Left lung (tissue), 14 donors: Measurements from ENCODE around the gene ZNF157. TPM values are rescaled to one million over a fixed set of nuclear protein-coding genes. Genes with fewer than 3 reads are reported as not detected.
"Not testable (repeated sequence)": the region's sequence is repeated elsewhere in the genome, so short reads cannot be mapped to it uniquely, and the experiment has no call there.

Experiments used
- ATAC-seq: fragments of 200-7000 bp; cut with Tn5 transposase; one replicate; pipeline ENCODE4 v1.9.1; 2020; ENCODE audit warnings: moderate library complexity
- DNase-seq, 4 donors: peaks; one replicate each; pipeline ENCODE4 v3.0.0-alpha.2; 2013 to 2020
- H3K27ac ChIP-seq, 2 donors: fragments of 200-600 bp; sonication (generic) in 1 of 2; one replicate each; pipeline versions ENCODE4 v1.5.0 to v1.8.0; 2020 to 2021
- H3K27me3 ChIP-seq, 2 donors: fragments of 200-600 bp; sonication (generic) in 1 of 2; one replicate each; pipeline versions ENCODE4 v1.5.0 to v1.8.0; 2020 to 2021
- H3K36me3 ChIP-seq, 2 donors: fragments of 200-600 bp; sonication (generic) in 1 of 2; one replicate each; pipeline versions ENCODE4 v1.5.0 to v1.8.0; 2020 to 2021
- H3K4me1 ChIP-seq, 2 donors: fragments of 200-600 bp; one replicate each; pipeline ENCODE4 v1.8.0; 2021
- H3K4me3 ChIP-seq, 2 donors: fragments of 200-600 bp; sonication (generic) in 1 of 2; one replicate each; pipeline versions ENCODE4 v1.5.0 to v1.8.0; 2020 to 2021; ENCODE audit warnings: mild to moderate bottlenecking in 1 of 2
- H3K9me3 ChIP-seq, 2 donors: fragments of 200-600 bp; sonication (generic) in 1 of 2; one replicate each; pipeline versions ENCODE4 v1.5.0 to v1.8.0; 2020 to 2021
- intact Hi-C, 2 donors: fragments of 100-400 bp; cut with DNase I; formaldehyde crosslinking; loops; one replicate each; pipeline versions ENCODE4 v1.11.2 to v1.14.2; 2022
- long read RNA-seq, 12 donors: library from polyadenylated mRNA in 2 of 12; unstranded in 2 of 12; transcript quantifications; one replicate each; pipeline ENCODE4 v2.0.0 and lab custom pipeline, GENCODE V29; 2019 to 2026
- polyA plus RNA-seq, 6 donors: library from polyadenylated mRNA; unstranded; fragments of 120-200 nt; gene quantifications; one replicate each; pipeline ENCODE4 v1.2.1, GENCODE V29; 2013; ENCODE audit not compliant: insufficient read length in 6 of 6
- total RNA-seq, 2 donors: library from RNA; stranded (reverse); fragmentation: NEBNext Ultra II Directional; extraction: Animal tissue kit (Norgen Biotek cat#: 25700); gene quantifications; one replicate each; pipeline ENCODE4 v1.2.1, GENCODE V29; 2021
- TF ChIP-seq, protein P1 (sequence below), 2 donors: fragments of 200-600 bp; sonication (generic) in 1 of 2; IDR thresholded peaks; one replicate each; pipeline versions ENCODE4 v1.5.0 to v1.8.0; 2021; ENCODE audit warnings: antibody characterized with exemption in 2 of 2
- donor health status: DM: no; HTN: yes; CAD: no.
- donor health status: DM: no; HTN: no; CAD: no.

Gene ZNF157
- total RNA-seq (under 1 TPM; 0.20 to 0.29 TPM), polyA plus RNA-seq (1 to 10 TPM in 3 of 6 donors, under 1 TPM in 3; 0.88 to 1.2 (median 1.0) TPM)
- long read RNA-seq, donor 1, result 0 reads
- long read RNA-seq, donor 2, result 0 reads
- long read RNA-seq, donor 3, result 0 reads
- long read RNA-seq, donor 4, result 0 reads
- long read RNA-seq, donor 5, result 0 reads
- long read RNA-seq, donor 6, result 0 reads
- long read RNA-seq, donor 7, result 0 reads
- long read RNA-seq, donor 8, result 0 reads
- long read RNA-seq, donor 9, result 0 reads
- long read RNA-seq, donor 10, result 0 reads
- long read RNA-seq, donor 11, result 0 reads
- long read RNA-seq, donor 12, result 0 reads

DNA sequence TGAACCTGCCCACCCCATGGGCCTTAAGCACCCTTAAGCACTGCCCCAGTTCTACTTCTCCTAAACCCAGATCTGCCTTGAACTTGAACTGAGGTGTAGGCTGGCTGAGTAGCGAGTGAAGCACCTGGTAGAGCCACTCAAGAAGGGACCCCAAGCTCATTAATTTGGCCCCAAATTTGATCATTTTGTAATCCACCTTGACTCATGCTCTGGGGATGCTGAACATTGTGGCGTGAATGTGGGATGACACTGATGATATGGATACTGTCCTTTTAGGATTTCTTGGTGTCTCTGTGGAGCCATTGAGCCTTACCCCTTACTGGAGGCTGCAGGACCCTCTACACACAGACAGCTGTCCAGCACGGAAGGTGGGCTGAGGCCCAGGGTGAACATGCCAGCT lies at the start of gene ZNF157:
Gene ZNF157 (plus strand): TSS at position 301 of the 400 bp plus-strand sequence. CDS start 91 bp downstream, at position 392.
- no peaks in the 10 kb centered on the region for H3K27me3 ChIP-seq
- TF ChIP-seq, protein P1, sequence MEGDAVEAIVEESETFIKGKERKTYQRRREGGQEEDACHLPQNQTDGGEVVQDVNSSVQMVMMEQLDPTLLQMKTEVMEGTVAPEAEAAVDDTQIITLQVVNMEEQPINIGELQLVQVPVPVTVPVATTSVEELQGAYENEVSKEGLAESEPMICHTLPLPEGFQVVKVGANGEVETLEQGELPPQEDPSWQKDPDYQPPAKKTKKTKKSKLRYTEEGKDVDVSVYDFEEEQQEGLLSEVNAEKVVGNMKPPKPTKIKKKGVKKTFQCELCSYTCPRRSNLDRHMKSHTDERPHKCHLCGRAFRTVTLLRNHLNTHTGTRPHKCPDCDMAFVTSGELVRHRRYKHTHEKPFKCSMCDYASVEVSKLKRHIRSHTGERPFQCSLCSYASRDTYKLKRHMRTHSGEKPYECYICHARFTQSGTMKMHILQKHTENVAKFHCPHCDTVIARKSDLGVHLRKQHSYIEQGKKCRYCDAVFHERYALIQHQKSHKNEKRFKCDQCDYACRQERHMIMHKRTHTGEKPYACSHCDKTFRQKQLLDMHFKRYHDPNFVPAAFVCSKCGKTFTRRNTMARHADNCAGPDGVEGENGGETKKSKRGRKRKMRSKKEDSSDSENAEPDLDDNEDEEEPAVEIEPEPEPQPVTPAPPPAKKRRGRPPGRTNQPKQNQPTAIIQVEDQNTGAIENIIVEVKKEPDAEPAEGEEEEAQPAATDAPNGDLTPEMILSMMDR (IDR thresholded peaks at IDR 0.05), result no peak
- no peaks in the 10 kb centered on the region for H3K4me1 ChIP-seq
- DNase-seq (no peak), ATAC-seq (no peak)
- no peak within 1 kb of the TSS for H3K27ac ChIP-seq
- H3K4me3 ChIP-seq, result no peak within 1 kb of the TSS
- intact Hi-C loops, result no loop called here
- no peaks in the 10 kb centered on the region for H3K9me3 ChIP-seq
- H3K36me3 ChIP-seq, result no peaks in the 10 kb centered on the region

DNA sequence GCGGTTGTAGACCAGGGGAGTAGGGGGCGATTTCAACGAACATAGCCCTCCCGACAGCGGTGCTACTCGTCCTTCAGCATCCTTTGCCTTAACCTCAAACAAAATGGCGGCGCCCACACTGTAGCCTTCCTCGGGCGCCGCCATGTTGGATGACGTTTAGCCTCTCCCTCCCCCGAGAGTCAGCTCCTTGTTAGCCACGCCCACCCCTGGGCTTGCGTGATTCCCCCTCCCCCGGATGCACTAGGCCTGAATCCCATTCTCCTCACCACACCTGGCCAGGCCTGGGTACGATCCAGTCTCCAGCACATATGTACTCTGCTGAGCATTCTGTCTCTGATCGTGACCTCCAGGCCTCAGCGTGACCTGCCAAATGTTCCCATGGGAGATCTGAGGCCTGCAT lies 49.0 kb upstream of the ZNF157 start:
- H3K4me3 ChIP-seq, result no peak overlapping the region
- ATAC-seq (peak; percentile 75), DNase-seq (peak in 1 of 4 donors; percentile 64)
- no peak overlapping the region for H3K27ac ChIP-seq
- H3K27me3 ChIP-seq, result no peaks in the 10 kb centered on the region
- no peaks in the 10 kb centered on the region for H3K9me3 ChIP-seq
- TF ChIP-seq, protein P1 (IDR thresholded peaks at IDR 0.05), result no peak
- H3K4me1 ChIP-seq, result no peaks in the 10 kb centered on the region
- intact Hi-C loops, result no loop called here
- no peaks in the 10 kb centered on the region for H3K36me3 ChIP-seq

DNA sequence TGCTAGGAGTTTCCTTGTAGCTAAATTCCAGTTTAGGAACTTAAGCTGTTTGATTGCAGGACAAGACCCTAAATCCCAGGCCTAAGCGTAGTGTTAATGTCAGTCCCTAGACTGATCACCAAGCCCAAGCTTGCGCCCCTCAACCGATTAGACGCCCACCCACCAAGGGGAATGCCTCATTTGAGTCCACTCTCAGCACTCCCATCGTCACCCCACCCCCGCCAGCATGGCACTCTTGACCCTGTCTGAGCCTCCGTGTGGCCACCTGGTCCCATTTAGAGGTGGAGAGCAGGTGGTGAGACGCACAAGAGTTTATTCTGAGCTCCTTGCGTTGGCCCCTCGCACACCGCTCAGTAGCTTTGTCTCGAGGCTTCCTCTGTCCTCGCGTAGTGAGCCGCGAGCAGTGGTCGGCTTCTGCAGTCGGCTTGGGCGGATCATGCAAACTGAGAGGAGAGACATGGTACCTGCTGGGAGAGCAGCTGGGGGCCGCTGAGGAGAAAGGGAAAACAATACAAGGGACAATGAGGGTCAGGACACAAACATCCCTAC lies 48.5 kb upstream of the ZNF157 start:
- DNase-seq (no peak), ATAC-seq (no peak)
- intact Hi-C loops, result no loop called here
- H3K9me3 ChIP-seq, result no peaks in the 10 kb centered on the region
- H3K4me3 ChIP-seq, result no peak overlapping the region
- no peaks in the 10 kb centered on the region for H3K36me3 ChIP-seq
- no peak overlapping the region for H3K27ac ChIP-seq
- TF ChIP-seq, protein P1 (IDR thresholded peaks at IDR 0.05), result no peak
- H3K4me1 ChIP-seq, result no peaks in the 10 kb centered on the region
- H3K27me3 ChIP-seq, result no peaks in the 10 kb centered on the region

DNA sequence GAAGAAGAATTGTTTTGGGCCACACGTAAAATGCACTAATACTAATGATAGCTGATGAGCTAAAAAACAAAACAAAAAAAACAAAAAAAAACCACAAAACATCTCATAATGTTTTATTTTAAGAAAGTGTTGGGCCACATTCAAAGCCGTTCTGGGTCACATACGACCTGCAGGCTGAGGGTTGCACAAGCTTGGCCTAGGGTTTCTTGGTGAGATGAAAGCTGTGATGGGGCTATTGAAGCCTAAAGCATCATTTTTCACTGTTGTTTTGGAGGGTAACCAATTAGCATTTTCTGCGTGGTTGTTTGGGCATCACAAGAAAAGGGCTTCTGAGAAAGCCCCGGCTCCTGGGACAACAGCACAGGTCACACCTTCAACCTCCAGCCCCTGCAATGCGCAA lies 42.5 kb upstream of the ZNF157 start:
- no peaks in the 10 kb centered on the region for H3K4me1 ChIP-seq
- H3K27ac ChIP-seq, result no peak overlapping the region
- DNase-seq (no peak), ATAC-seq (no peak)
- no peaks in the 10 kb centered on the region for H3K27me3 ChIP-seq
- TF ChIP-seq, protein P1 (IDR thresholded peaks at IDR 0.05), result no peak
- intact Hi-C loops, result no loop called here
- H3K9me3 ChIP-seq, result no peaks in the 10 kb centered on the region
- no peaks in the 10 kb centered on the region for H3K36me3 ChIP-seq
- no peak overlapping the region for H3K4me3 ChIP-seq

DNA sequence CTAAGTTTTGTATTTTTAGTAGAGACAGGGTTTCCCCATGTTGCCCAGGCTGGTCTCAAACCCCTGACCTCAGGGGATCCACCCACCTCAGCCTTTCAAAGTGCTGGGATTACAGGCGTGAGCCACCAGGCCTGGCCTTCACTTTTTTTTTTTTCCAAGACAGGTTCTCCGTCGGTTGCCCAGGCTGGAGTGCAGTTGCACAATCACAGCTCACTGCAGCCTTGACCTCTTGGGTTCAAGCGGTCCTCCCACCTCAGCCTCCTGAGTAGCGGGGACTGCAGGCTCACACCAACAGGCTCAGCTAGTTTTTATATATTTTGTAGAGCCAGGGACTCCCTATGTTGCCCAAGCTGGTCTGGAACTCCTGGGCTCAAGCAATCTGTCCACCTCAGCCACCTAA lies 37.6 kb upstream of the ZNF157 start:
- DNase-seq, H3K36me3 ChIP-seq, H3K4me1 ChIP-seq, H3K4me3 ChIP-seq, intact Hi-C loops, H3K27me3 ChIP-seq, H3K27ac ChIP-seq, H3K9me3 ChIP-seq: not testable (repeated sequence)
- ATAC-seq, result peak; percentile 66
